Measurements from ENCODE around the gene NUP210L.
"Not testable (repeated sequence)": the region's sequence is repeated elsewhere in the genome, so short reads cannot be mapped to it uniquely, and the experiment has no call there.

The NUP210L gene

GRCh38 chr1:154170547-154171222 is 15.8 kb upstream of the NUP210L start:
- no peak for DNase-seq (ENCODE audit: low read depth in 2 of 2)

- no peak for DNase-seq (ENCODE audit: low read depth in 2 of 2)
Observed at GRCh38 chr1:154167461-154167860, 12.6 kb upstream of the NUP210L start.

- DNase-seq (ENCODE audit: low read depth in 2 of 2), result no peak
Observed at GRCh38 chr1:154166207-154166606, 11.3 kb upstream of the NUP210L start.

- no peak for DNase-seq (ENCODE audit: low read depth in 2 of 2)
Observed at GRCh38 chr1:154159554-154159953, 4.7 kb upstream of the NUP210L start.

GRCh38 chr1:154158307-154159125 is 3.6 kb upstream of the NUP210L start:
- DNase-seq (ENCODE audit: low read depth in 2 of 2), result no peak

GRCh38 chr1:154157520-154158306 is 2.8 kb upstream of the NUP210L start:
- DNase-seq (ENCODE audit: low read depth in 2 of 2), result no peak

GRCh38 chr1:154155251-154155650 is 378 bp upstream of the NUP210L start:
- DNase-seq (ENCODE audit: low read depth in 2 of 2), result no peak

- DNase-seq (ENCODE audit: low read depth in 2 of 2), result no peak
Observed at GRCh38 chr1:154154053-154154452, 820 bp downstream of the NUP210L start.

- peak in 1 of 2 experiments; percentile 5 for DNase-seq (ENCODE audit: low read depth in 2 of 2)
Observed at GRCh38 chr1:154151311-154151710, 3.6 kb downstream of the NUP210L start.

- no peak for DNase-seq (ENCODE audit: low read depth in 2 of 2)
Observed at GRCh38 chr1:154148807-154149206, 6.1 kb downstream of the NUP210L start.

GRCh38 chr1:154147505-154147904 is 7.4 kb downstream of the NUP210L start:
- not testable (repeated sequence) for DNase-seq (ENCODE audit: low read depth in 2 of 2)

- no peak for DNase-seq (ENCODE audit: low read depth in 2 of 2)
Observed at GRCh38 chr1:154145986-154146385, 8.9 kb downstream of the NUP210L start.

GRCh38 chr1:154142358-154142757 is 12.5 kb downstream of the NUP210L start:
- no peak for DNase-seq (ENCODE audit: low read depth in 2 of 2)

- peak in 1 of 2 experiments; percentile 7 for DNase-seq (ENCODE audit: low read depth in 2 of 2)
Observed at GRCh38 chr1:154141240-154141639, 13.6 kb downstream of the NUP210L start.

- DNase-seq (ENCODE audit: low read depth in 2 of 2), result no peak
Observed at GRCh38 chr1:154137888-154138287, 17.0 kb downstream of the NUP210L start.

- no peak for DNase-seq (ENCODE audit: low read depth in 2 of 2)
Observed at GRCh38 chr1:154133256-154133655, 21.6 kb downstream of the NUP210L start.

- DNase-seq (ENCODE audit: low read depth in 2 of 2), result no peak
Observed at GRCh38 chr1:154129391-154129970, 25.4 kb downstream of the NUP210L start.

GRCh38 chr1:154123205-154123604 is 31.7 kb downstream of the NUP210L start:
- DNase-seq (ENCODE audit: low read depth in 2 of 2), result not testable (repeated sequence)

GRCh38 chr1:154117642-154118041 is 37.2 kb downstream of the NUP210L start:
- no peak for DNase-seq (ENCODE audit: low read depth in 2 of 2)

GRCh38 chr1:154115180-154115579 is 39.7 kb downstream of the NUP210L start:
- no peak for DNase-seq (ENCODE audit: low read depth in 2 of 2)

- DNase-seq (ENCODE audit: low read depth in 2 of 2), result no peak
Observed at GRCh38 chr1:154104433-154105082, 50.3 kb downstream of the NUP210L start.
